ENCODE data around the gene OPRPN. TPM values are rescaled to one million over a fixed set of nuclear protein-coding genes. Genes with fewer than 3 reads are reported as not detected.

The OPRPN gene
- total RNA-seq = not detected

- ATAC-seq (replicated peaks in 1 of 2) (no peak), DNase-seq (no peak)
- Mint-ChIP-seq H3K9me3 (peaks cover 0 to under 1% of the 10 kb centered on the region in 2 donors), H3K36me3 (ENCODE audit: insufficient read depth in 2 of 2) (no peaks in the 10 kb centered on the region), H3K27ac (no peak within 1 kb of the TSS), H3K4me1 (ENCODE audit: low read depth) (no peaks in the 10 kb centered on the region), H3K4me3 (no peak within 1 kb of the TSS), H3K27me3 (ENCODE audit: low read depth) (no peaks in the 10 kb centered on the region)
These were observed at the start of gene OPRPN for GRCh38 chr4:70397580-70397979. Gene OPRPN, plus strand, starts transcription at chr4:70397940. Its CDS starts 1,346 bp downstream, at chr4:70399286.

- H3K36me3 Mint-ChIP-seq (ENCODE audit: insufficient read depth in 2 of 2) = no peaks in the 10 kb centered on the region
- no peak for DNase-seq
- no peak overlapping the region for H3K27ac Mint-ChIP-seq
- no peaks in the 10 kb centered on the region for H3K4me1 Mint-ChIP-seq (ENCODE audit: low read depth)
- ATAC-seq (replicated peaks in 1 of 2) = no peak
- no peaks in the 10 kb centered on the region for H3K27me3 Mint-ChIP-seq (ENCODE audit: low read depth)
- no peaks in the 10 kb centered on the region for H3K9me3 Mint-ChIP-seq
- no peak overlapping the region for H3K4me3 Mint-ChIP-seq
These were observed 41.6 kb upstream of the OPRPN start for GRCh38 chr4:70356185-70356584.

- Mint-ChIP-seq H3K4me3 (no peak overlapping the region), H3K36me3 (ENCODE audit: insufficient read depth in 2 of 2) (peaks cover 0 to 1% of the 10 kb centered on the region in 2 donors), H3K27me3 (ENCODE audit: low read depth) (no peaks in the 10 kb centered on the region), H3K4me1 (ENCODE audit: low read depth) (no peaks in the 10 kb centered on the region), H3K27ac (no peak overlapping the region), H3K9me3 (no peaks in the 10 kb centered on the region)
- ATAC-seq (replicated peaks in 1 of 2) (no peak), DNase-seq (no peak)
These were observed 38.6 kb upstream of the OPRPN start for GRCh38 chr4:70359115-70359661.

- no peaks in the 10 kb centered on the region for H3K27me3 Mint-ChIP-seq (ENCODE audit: low read depth)
- no peak within 1 kb of the TSS for H3K27ac Mint-ChIP-seq
- H3K36me3 Mint-ChIP-seq (ENCODE audit: insufficient read depth in 2 of 2) = peaks cover 0 to 1% of the 10 kb centered on the region in 2 donors
- no peaks in the 10 kb centered on the region for H3K4me1 Mint-ChIP-seq (ENCODE audit: low read depth)
- H3K9me3 Mint-ChIP-seq = no peaks in the 10 kb centered on the region
- DNase-seq = no peak
- H3K4me3 Mint-ChIP-seq = no peak within 1 kb of the TSS
- ATAC-seq (replicated peaks in 1 of 2) = no peak
These were observed 37.3 kb upstream of the OPRPN start, which contains the start of gene SMR3A for GRCh38 chr4:70360460-70360859. Gene SMR3A, plus strand, starts transcription at chr4:70360760. Its CDS starts 1,356 bp downstream, at chr4:70362116.

GRCh38 chr4:70364002-70364401, 33.7 kb upstream of the OPRPN start:
- peaks cover 0 to 1% of the 10 kb centered on the region in 2 donors for H3K36me3 Mint-ChIP-seq (ENCODE audit: insufficient read depth in 2 of 2)
- no peaks in the 10 kb centered on the region for H3K27me3 Mint-ChIP-seq (ENCODE audit: low read depth)
- no peaks in the 10 kb centered on the region for H3K4me1 Mint-ChIP-seq (ENCODE audit: low read depth)
- no peak for DNase-seq
- no peak overlapping the region for H3K4me3 Mint-ChIP-seq
- H3K27ac Mint-ChIP-seq = no peak overlapping the region
- ATAC-seq (replicated peaks in 1 of 2) = no peak
- H3K9me3 Mint-ChIP-seq = no peaks in the 10 kb centered on the region

- no peaks in the 10 kb centered on the region for H3K27me3 Mint-ChIP-seq (ENCODE audit: low read depth)
- H3K4me1 Mint-ChIP-seq (ENCODE audit: low read depth) = no peaks in the 10 kb centered on the region
- DNase-seq = no peak
- no peak for ATAC-seq (replicated peaks in 1 of 2)
- H3K9me3 Mint-ChIP-seq = no peaks in the 10 kb centered on the region
- no peak overlapping the region for H3K27ac Mint-ChIP-seq
- no peak overlapping the region for H3K4me3 Mint-ChIP-seq
- peaks cover 0 to 1% of the 10 kb centered on the region in 2 donors for H3K36me3 Mint-ChIP-seq (ENCODE audit: insufficient read depth in 2 of 2)
These were observed 32.3 kb upstream of the OPRPN start for GRCh38 chr4:70365479-70365878.

- Mint-ChIP-seq H3K4me3 (no peak overlapping the region), H3K27ac (no peak overlapping the region), H3K9me3 (no peaks in the 10 kb centered on the region), H3K27me3 (ENCODE audit: low read depth) (no peaks in the 10 kb centered on the region), H3K4me1 (ENCODE audit: low read depth) (no peaks in the 10 kb centered on the region), H3K36me3 (ENCODE audit: insufficient read depth in 2 of 2) (peaks cover 0 to 1% of the 10 kb centered on the region in 2 donors)
- DNase-seq (no peak), ATAC-seq (replicated peaks in 1 of 2) (no peak)
These were observed 29.9 kb upstream of the OPRPN start for GRCh38 chr4:70367813-70368212.

GRCh38 chr4:70371987-70372386, 25.8 kb upstream of the OPRPN start:
- Mint-ChIP-seq H3K27me3 (ENCODE audit: low read depth) (no peaks in the 10 kb centered on the region), H3K4me3 (no peak overlapping the region), H3K9me3 (peaks cover 0 to 2% of the 10 kb centered on the region in 2 donors), H3K36me3 (ENCODE audit: insufficient read depth in 2 of 2) (no peaks in the 10 kb centered on the region), H3K4me1 (ENCODE audit: low read depth) (no peaks in the 10 kb centered on the region), H3K27ac (no peak overlapping the region)
- ATAC-seq (replicated peaks in 1 of 2) (no peak), DNase-seq (no peak)

- Mint-ChIP-seq H3K27ac (no peak overlapping the region), H3K4me3 (no peak overlapping the region)
- ATAC-seq (replicated peaks in 1 of 2) = no peak
These were observed 25.0 kb upstream of the OPRPN start for GRCh38 chr4:70372760-70373159.

GRCh38 chr4:70380578-70380977, 17.2 kb upstream of the OPRPN start:
- Mint-ChIP-seq H3K4me1 (ENCODE audit: low read depth) (no peaks in the 10 kb centered on the region), H3K36me3 (ENCODE audit: insufficient read depth in 2 of 2) (no peaks in the 10 kb centered on the region), H3K9me3 (peaks cover 0 to 2% of the 10 kb centered on the region in 2 donors), H3K4me3 (no peak overlapping the region), H3K27me3 (ENCODE audit: low read depth) (no peaks in the 10 kb centered on the region), H3K27ac (no peak overlapping the region)
- ATAC-seq (replicated peaks in 1 of 2) (no peak), DNase-seq (no peak)

More at GRCh38 chr4:70372760-70373159, 25.0 kb upstream of the OPRPN start:
- no peaks in the 10 kb centered on the region for H3K27me3 Mint-ChIP-seq (ENCODE audit: low read depth)
- DNase-seq = no peak
- no peaks in the 10 kb centered on the region for H3K36me3 Mint-ChIP-seq (ENCODE audit: insufficient read depth in 2 of 2)
- peaks cover 0 to 2% of the 10 kb centered on the region in 2 donors for H3K9me3 Mint-ChIP-seq
- H3K4me1 Mint-ChIP-seq (ENCODE audit: low read depth) = no peaks in the 10 kb centered on the region

GRCh38 chr4:70382691-70383181, 15.0 kb upstream of the OPRPN start, which contains the start of gene SMR3B:
Gene SMR3B, plus strand, starts transcription at chr4:70383131. Its CDS starts 1,380 bp downstream, at chr4:70384511.
- DNase-seq (no peak), ATAC-seq (replicated peaks in 1 of 2) (no peak)
- no peak within 1 kb of the TSS for H3K4me3 Mint-ChIP-seq
- H3K27ac Mint-ChIP-seq = no peak within 1 kb of the TSS
- H3K27me3 Mint-ChIP-seq (ENCODE audit: low read depth) = no peaks in the 10 kb centered on the region
- H3K9me3 Mint-ChIP-seq = no peaks in the 10 kb centered on the region
- no peaks in the 10 kb centered on the region for H3K4me1 Mint-ChIP-seq (ENCODE audit: low read depth)
- H3K36me3 Mint-ChIP-seq (ENCODE audit: insufficient read depth in 2 of 2) = no peaks in the 10 kb centered on the region

GRCh38 chr4:70392057-70392776, 5.5 kb upstream of the OPRPN start:
- H3K36me3 Mint-ChIP-seq (ENCODE audit: insufficient read depth in 2 of 2) = no peaks in the 10 kb centered on the region
- no peak overlapping the region for H3K27ac Mint-ChIP-seq
- no peak for ATAC-seq (replicated peaks in 1 of 2)
- no peaks in the 10 kb centered on the region for H3K27me3 Mint-ChIP-seq (ENCODE audit: low read depth)
- no peaks in the 10 kb centered on the region for H3K9me3 Mint-ChIP-seq
- H3K4me3 Mint-ChIP-seq = no peak overlapping the region
- no peaks in the 10 kb centered on the region for H3K4me1 Mint-ChIP-seq (ENCODE audit: low read depth)
- no peak for DNase-seq

- H3K4me1 Mint-ChIP-seq (ENCODE audit: low read depth) = no peaks in the 10 kb centered on the region
- no peak for ATAC-seq (replicated peaks in 1 of 2)
- H3K36me3 Mint-ChIP-seq (ENCODE audit: insufficient read depth in 2 of 2) = no peaks in the 10 kb centered on the region
- H3K27ac Mint-ChIP-seq = no peak overlapping the region
- H3K27me3 Mint-ChIP-seq (ENCODE audit: low read depth) = no peaks in the 10 kb centered on the region
- no peak overlapping the region for H3K4me3 Mint-ChIP-seq
- peaks cover 0 to 2% of the 10 kb centered on the region in 2 donors for H3K9me3 Mint-ChIP-seq
- DNase-seq = no peak
These were observed 1.6 kb downstream of the OPRPN start for GRCh38 chr4:70399319-70399718.
